ENCODE measurements around the gene EN2.

EN2 gene

DNA sequence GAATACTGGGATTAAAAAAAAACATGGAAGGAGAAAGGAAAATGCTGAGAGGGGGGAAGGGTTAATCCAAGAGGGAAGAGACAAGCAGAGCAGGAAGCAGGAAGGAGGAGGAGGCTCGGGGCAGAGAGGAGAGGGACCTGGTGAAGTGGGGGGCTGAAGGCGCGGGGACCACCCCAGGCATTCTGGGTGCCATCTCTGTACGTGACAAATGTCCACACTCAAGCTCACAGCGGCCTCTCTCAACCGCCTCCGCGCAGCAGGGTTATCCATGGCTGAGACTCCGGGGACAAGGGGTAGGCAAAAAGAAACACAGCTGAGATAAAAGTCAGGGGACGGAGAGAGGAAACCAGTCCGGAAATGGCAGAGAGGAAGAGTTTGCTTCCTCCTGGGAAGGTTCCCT lies 33.9 kb downstream of the EN2 start:
- Histone ChIP-seq H3K4me1 (ENCODE audit: low read length) (no peaks in the 10 kb centered on the region), H3K27me3 (ENCODE audit: low read depth, low read length) (peaks cover 20% of the 10 kb centered on the region; the same call in 1 of the 2 replicates), H3K9me3 (ENCODE audit: insufficient read depth, low read length) (no peaks in the 10 kb centered on the region), H3K36me3 (replicated peaks; ENCODE audit: low read depth, low read length) (no peaks in the 10 kb centered on the region), H3K27ac (ENCODE audit: low read length) (no peak overlapping the region), H4K20me1 (ENCODE audit: insufficient read depth, low read length) (no peaks in the 10 kb centered on the region), H3K9ac (ENCODE audit: low read length) (no peak overlapping the region), H3K4me2 (ENCODE audit: low read length) (no peak overlapping the region), H2AFZ (ENCODE audit: low read depth, low read length) (no peak overlapping the region), H3K79me2 (ENCODE audit: low read length) (no peaks in the 10 kb centered on the region), H3K4me3 (ENCODE audit: low read length) (no peak overlapping the region)
- TF ChIP-seq EZH2phosphoT487 (IDR thresholded peaks at IDR 0.05; ENCODE audit: low read depth) (no peak), CTCF (IDR thresholded peaks at IDR 0.05; ENCODE audit: low read depth, low read length) (no peak)

- H3K9ac ChIP-seq (ENCODE audit: low read length) = no peak overlapping the region
- H3K36me3 ChIP-seq (replicated peaks; ENCODE audit: low read depth, low read length) = no peaks in the 10 kb centered on the region
- no peak overlapping the region for H3K27ac ChIP-seq (ENCODE audit: low read length)
- TF ChIP-seq CTCF (IDR thresholded peaks at IDR 0.05; ENCODE audit: low read depth, low read length) (no peak), EZH2phosphoT487 (IDR thresholded peaks at IDR 0.05; ENCODE audit: low read depth) (no peak)
- H4K20me1 ChIP-seq (ENCODE audit: insufficient read depth, low read length) = no peaks in the 10 kb centered on the region
- no peaks in the 10 kb centered on the region for H3K9me3 ChIP-seq (ENCODE audit: insufficient read depth, low read length)
- no peak overlapping the region for H3K4me3 ChIP-seq (ENCODE audit: low read length)
- H2AFZ ChIP-seq (ENCODE audit: low read depth, low read length) = no peak overlapping the region
- H3K27me3 ChIP-seq (ENCODE audit: low read depth, low read length) = peaks cover 27% of the 10 kb centered on the region; the same call in 1 of the 2 replicates
- no peaks in the 10 kb centered on the region for H3K4me1 ChIP-seq (ENCODE audit: low read length)
- no peaks in the 10 kb centered on the region for H3K79me2 ChIP-seq (ENCODE audit: low read length)
- H3K4me2 ChIP-seq (ENCODE audit: low read length) = no peak overlapping the region
These were observed 36.0 kb downstream of the EN2 start for GRCh38 chr7:155493744-155494538.

DNA sequence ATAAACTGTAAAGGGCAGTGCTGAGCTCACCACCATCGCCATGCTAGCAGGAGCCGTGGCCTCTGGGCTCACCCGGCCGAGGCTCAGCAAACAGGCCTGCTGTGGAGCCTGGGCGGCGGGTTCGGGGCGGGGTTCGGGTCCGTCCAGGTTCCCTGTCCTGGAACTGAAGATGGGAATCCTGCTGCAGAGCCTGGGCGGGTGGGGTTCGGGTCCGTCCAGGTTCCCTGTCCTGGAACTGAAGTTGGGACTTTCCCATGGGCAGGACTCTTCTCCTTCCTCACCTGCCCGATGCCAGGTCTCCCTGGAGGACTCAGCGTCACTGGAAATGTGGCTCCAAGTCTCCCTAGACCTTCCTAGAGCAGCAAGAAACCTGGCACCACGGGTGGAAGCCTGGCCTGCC lies 36.6 kb downstream of the EN2 start:
- TF ChIP-seq EZH2phosphoT487 (IDR thresholded peaks at IDR 0.05; ENCODE audit: low read depth) (no peak), CTCF (IDR thresholded peaks at IDR 0.05; ENCODE audit: low read depth, low read length) (no peak)

DNA sequence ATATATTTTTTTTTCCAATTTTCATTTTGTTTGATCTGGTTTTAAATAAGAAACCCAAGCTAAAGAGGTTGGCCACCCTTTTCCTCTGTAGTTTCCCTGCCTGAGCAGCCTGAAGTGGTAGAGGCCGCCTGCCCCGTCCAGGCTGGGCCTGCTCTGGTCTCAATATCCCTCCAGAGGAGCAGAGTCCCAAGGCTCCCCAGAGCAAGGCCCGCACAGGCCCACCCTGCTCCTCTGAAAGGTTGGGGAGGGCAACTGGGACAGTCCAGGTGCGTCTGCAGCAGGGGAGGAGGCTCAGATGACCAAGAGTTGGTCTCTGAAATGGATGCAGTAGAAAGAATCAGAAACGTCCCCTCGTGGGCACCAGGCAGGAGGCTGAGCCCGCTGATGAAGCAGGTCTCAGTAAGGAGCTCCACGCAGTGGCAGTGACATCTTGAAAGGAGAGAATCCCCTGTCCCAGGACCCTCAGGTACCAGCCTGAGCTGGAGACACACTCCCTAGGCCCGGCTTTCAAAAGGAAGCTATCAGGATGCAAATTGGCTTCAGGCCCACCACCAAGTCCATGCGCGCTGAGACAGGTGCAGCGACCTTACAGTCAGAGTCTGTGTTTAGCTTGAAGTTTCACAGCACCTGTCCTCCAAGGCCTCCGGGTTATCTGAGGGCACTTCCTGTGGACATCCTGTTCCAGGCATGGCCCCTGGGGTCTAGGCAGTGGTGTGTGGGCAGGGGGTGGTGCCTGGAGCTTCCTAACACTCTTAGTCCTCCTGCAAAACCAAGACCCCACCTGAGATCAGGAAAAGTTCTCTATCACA lies 37.7 kb downstream of the EN2 start:
- no peaks in the 10 kb centered on the region for H3K4me1 ChIP-seq (ENCODE audit: low read length)
- no peak overlapping the region for H3K4me3 ChIP-seq (ENCODE audit: low read length)
- no peaks in the 10 kb centered on the region for H3K36me3 ChIP-seq (replicated peaks; ENCODE audit: low read depth, low read length)
- no peak overlapping the region for H3K27ac ChIP-seq (ENCODE audit: low read length)
- no peak for TF ChIP-seq EZH2phosphoT487 (IDR thresholded peaks at IDR 0.05; ENCODE audit: low read depth)
- no peak for TF ChIP-seq CTCF (IDR thresholded peaks at IDR 0.05; ENCODE audit: low read depth, low read length)
- no peak overlapping the region for H3K9ac ChIP-seq (ENCODE audit: low read length)
- peaks cover 36% of the 10 kb centered on the region for H3K27me3 ChIP-seq (ENCODE audit: low read depth, low read length)
- no peak overlapping the region for H3K4me2 ChIP-seq (ENCODE audit: low read length)
- no peaks in the 10 kb centered on the region for H3K79me2 ChIP-seq (ENCODE audit: low read length)
- no peaks in the 10 kb centered on the region for H3K9me3 ChIP-seq (ENCODE audit: insufficient read depth, low read length)
- no peaks in the 10 kb centered on the region for H4K20me1 ChIP-seq (ENCODE audit: insufficient read depth, low read length)
- no peak overlapping the region for H2AFZ ChIP-seq (ENCODE audit: low read depth, low read length)

More for the DNA sequence above, 36.6 kb downstream of the EN2 start:
- no peaks in the 10 kb centered on the region for H3K4me1 ChIP-seq (ENCODE audit: low read length)
- no peak overlapping the region for H3K9ac ChIP-seq (ENCODE audit: low read length)
- H3K79me2 ChIP-seq (ENCODE audit: low read length) = no peaks in the 10 kb centered on the region
- peaks cover 29% of the 10 kb centered on the region; the same call in 1 of the 2 replicates for H3K27me3 ChIP-seq (ENCODE audit: low read depth, low read length)
- no peaks in the 10 kb centered on the region for H4K20me1 ChIP-seq (ENCODE audit: insufficient read depth, low read length)
- no peaks in the 10 kb centered on the region for H3K9me3 ChIP-seq (ENCODE audit: insufficient read depth, low read length)
- H3K4me3 ChIP-seq (ENCODE audit: low read length) = no peak overlapping the region
- no peak overlapping the region for H3K4me2 ChIP-seq (ENCODE audit: low read length)
- H2AFZ ChIP-seq (ENCODE audit: low read depth, low read length) = no peak overlapping the region
- H3K36me3 ChIP-seq (replicated peaks; ENCODE audit: low read depth, low read length) = no peaks in the 10 kb centered on the region
- no peak overlapping the region for H3K27ac ChIP-seq (ENCODE audit: low read length)
